ENCODE measurements around the gene AKAP4. TPM values are rescaled to one million over a fixed set of nuclear protein-coding genes. Genes with fewer than 3 reads are reported as not detected.
A peak's percentile ranks its signal among the peaks of the same experiment; 100 is the strongest.

The AKAP4 gene, protein sequence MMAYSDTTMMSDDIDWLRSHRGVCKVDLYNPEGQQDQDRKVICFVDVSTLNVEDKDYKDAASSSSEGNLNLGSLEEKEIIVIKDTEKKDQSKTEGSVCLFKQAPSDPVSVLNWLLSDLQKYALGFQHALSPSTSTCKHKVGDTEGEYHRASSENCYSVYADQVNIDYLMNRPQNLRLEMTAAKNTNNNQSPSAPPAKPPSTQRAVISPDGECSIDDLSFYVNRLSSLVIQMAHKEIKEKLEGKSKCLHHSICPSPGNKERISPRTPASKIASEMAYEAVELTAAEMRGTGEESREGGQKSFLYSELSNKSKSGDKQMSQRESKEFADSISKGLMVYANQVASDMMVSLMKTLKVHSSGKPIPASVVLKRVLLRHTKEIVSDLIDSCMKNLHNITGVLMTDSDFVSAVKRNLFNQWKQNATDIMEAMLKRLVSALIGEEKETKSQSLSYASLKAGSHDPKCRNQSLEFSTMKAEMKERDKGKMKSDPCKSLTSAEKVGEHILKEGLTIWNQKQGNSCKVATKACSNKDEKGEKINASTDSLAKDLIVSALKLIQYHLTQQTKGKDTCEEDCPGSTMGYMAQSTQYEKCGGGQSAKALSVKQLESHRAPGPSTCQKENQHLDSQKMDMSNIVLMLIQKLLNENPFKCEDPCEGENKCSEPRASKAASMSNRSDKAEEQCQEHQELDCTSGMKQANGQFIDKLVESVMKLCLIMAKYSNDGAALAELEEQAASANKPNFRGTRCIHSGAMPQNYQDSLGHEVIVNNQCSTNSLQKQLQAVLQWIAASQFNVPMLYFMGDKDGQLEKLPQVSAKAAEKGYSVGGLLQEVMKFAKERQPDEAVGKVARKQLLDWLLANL
- total RNA-seq (not detected), total RNA-seq (0 reads per million in 2 donors)

- peaks cover 5% of the 10 kb centered on the region for H3K27me3 Mint-ChIP-seq
- DNase-seq (no peak), ATAC-seq (no peak)
- H3K4me3 Mint-ChIP-seq: no peak within 1 kb of the TSS
- H3K27ac Mint-ChIP-seq: no peak within 1 kb of the TSS
- no peaks in the 10 kb centered on the region for H3K9me3 ChIP-seq (ENCODE audit: control insufficient read depth, low read length, poor library complexity, severe bottlenecking)
- H3K36me3 Mint-ChIP-seq (ENCODE audit: low read depth): no peaks in the 10 kb centered on the region
- peaks cover 5% of the 10 kb centered on the region for H3K4me1 Mint-ChIP-seq
Measured at GRCh38 chrX:50200907-50201306, at the start of gene AKAP4. Gene AKAP4, minus strand, starts transcription at chrX:50201007. Its CDS starts 118 bp downstream, at chrX:50200889.

DNA sequence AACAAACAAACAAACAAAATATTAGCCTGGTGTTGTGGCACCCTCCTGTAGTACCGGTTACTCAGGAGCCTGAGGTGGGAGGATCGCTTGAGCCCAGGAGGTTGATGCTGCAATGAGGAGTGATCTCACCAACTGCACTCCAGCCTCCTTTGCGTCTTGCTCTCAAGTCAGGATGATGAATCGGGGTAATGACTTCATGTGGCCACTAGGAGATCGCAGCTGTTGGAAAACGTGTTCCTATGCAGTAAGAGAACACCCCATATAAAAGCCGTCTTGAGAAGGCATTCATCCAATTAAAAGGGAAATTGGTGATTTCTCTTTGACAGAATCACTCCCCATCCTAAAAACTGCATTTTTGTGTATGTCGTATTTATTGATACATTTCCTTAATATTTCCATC, 10.7 kb upstream of the AKAP4 start:
- ATAC-seq: no peak
- no peak for DNase-seq
- Mint-ChIP-seq H3K36me3 (ENCODE audit: low read depth) (no peaks in the 10 kb centered on the region), H3K4me3 (no peak overlapping the region), H3K27ac (no peak overlapping the region), H3K27me3 (no peaks in the 10 kb centered on the region), H3K4me1 (no peaks in the 10 kb centered on the region)
- H3K9me3 ChIP-seq (ENCODE audit: control insufficient read depth, low read length, poor library complexity, severe bottlenecking): no peaks in the 10 kb centered on the region

DNA sequence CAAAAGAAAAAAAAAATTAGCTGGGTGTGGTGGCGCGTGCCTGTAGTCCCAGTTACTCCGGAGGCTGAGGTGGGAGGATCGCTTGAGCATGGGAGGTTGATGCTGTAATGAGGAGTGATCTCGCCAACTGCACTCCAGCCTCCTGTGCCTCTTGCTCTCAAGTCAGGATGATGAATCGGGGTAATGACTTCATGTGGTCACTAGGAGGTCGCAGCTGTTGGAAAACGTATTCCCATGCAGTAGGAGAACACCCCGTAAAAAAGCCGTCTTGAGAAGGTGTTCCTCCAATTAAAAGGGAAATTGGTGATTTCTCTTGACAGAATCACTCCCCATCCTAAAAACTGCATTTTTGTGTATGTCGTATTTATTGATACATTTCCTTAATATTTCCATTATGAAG, 5.9 kb upstream of the AKAP4 start:
- no peaks in the 10 kb centered on the region for H3K36me3 Mint-ChIP-seq (ENCODE audit: low read depth)
- H3K4me3 Mint-ChIP-seq: no peak overlapping the region
- no peaks in the 10 kb centered on the region for H3K27me3 Mint-ChIP-seq
- DNase-seq (no peak), ATAC-seq (no peak)
- no peak overlapping the region for H3K27ac Mint-ChIP-seq
- H3K9me3 ChIP-seq (ENCODE audit: control insufficient read depth, low read length, poor library complexity, severe bottlenecking): no peaks in the 10 kb centered on the region
- H3K4me1 Mint-ChIP-seq: peaks cover 5% of the 10 kb centered on the region

GRCh38 chrX:50204364-50204899, 3.6 kb upstream of the AKAP4 start, which contains the start of gene CCNB3:
Gene CCNB3, plus strand, starts transcription at chrX:50204765. Its CDS starts 80,399 bp downstream, at chrX:50285164.
- Mint-ChIP-seq H3K36me3 (ENCODE audit: low read depth) (no peaks in the 10 kb centered on the region), H3K27ac (peak within 1 kb of the TSS; percentile 69), H3K4me3 (peak within 1 kb of the TSS; percentile 84), H3K4me1 (peaks cover 5% of the 10 kb centered on the region), H3K27me3 (no peaks in the 10 kb centered on the region)
- H3K9me3 ChIP-seq (ENCODE audit: control insufficient read depth, low read length, poor library complexity, severe bottlenecking): no peaks in the 10 kb centered on the region
- peak; percentile 96 for ATAC-seq
- peak; percentile 38 to 50 (median 48) for DNase-seq

GRCh38 chrX:50202539-50202938, 1.7 kb upstream of the AKAP4 start:
- H3K9me3 ChIP-seq (ENCODE audit: control insufficient read depth, low read length, poor library complexity, severe bottlenecking): no peaks in the 10 kb centered on the region
- DNase-seq (no peak), ATAC-seq (no peak)
- Mint-ChIP-seq H3K27ac (no peak overlapping the region), H3K4me3 (no peak overlapping the region), H3K4me1 (peaks cover 5% of the 10 kb centered on the region), H3K27me3 (peaks cover under 1% of the 10 kb centered on the region), H3K36me3 (ENCODE audit: low read depth) (no peaks in the 10 kb centered on the region)

GRCh38 chrX:50198348-50198747, 2.5 kb downstream of the AKAP4 start:
- no peak overlapping the region for H3K27ac Mint-ChIP-seq
- DNase-seq: no peak
- H3K36me3 Mint-ChIP-seq (ENCODE audit: low read depth): no peaks in the 10 kb centered on the region
- no peaks in the 10 kb centered on the region for H3K9me3 ChIP-seq (ENCODE audit: control insufficient read depth, low read length, poor library complexity, severe bottlenecking)
- no peak overlapping the region for H3K4me3 Mint-ChIP-seq
- no peaks in the 10 kb centered on the region for H3K4me1 Mint-ChIP-seq
- peaks cover 12% of the 10 kb centered on the region for H3K27me3 Mint-ChIP-seq
- ATAC-seq: no peak

DNA sequence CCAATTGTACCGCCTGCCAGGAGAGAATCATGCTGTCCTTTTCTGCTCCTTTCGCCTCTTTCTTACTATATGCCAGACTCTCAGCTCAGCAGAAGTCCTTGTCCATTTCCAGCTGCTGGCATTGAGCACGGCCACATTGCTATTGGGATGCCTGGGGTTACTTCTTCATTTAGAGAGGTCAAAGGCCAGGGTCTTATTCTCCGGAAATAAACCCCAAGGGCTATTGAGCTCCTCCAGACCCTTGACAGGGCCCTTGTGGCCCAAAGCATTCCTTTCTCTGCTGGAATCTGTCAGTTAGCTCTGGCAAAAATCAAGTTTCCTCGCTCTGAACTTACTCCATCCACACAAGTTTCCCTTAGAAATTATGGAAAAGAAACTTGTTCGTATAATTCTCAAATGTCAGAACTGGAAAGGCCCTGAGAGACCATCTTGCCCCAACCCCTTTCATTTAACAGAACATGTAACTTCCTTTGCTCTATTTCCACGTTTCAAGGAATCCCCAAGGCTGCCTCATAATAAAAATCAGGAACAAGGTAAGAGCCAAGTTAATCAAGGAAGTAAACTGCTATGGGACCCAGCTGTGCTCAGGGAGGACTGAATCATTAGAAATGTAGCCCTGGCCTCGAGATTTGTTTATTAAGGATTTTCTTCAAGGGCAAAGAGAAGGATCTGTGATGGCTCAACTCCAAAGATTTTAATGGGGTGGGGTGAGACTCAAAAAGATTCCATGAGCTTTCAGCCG, 11.8 kb downstream of the AKAP4 start:
- H3K9me3 ChIP-seq (ENCODE audit: control insufficient read depth, low read length, poor library complexity, severe bottlenecking): no peaks in the 10 kb centered on the region
- no peaks in the 10 kb centered on the region for H3K4me1 Mint-ChIP-seq
- DNase-seq: no peak
- H3K27ac Mint-ChIP-seq: no peak overlapping the region
- H3K36me3 Mint-ChIP-seq (ENCODE audit: low read depth): peaks cover 2% of the 10 kb centered on the region
- no peak overlapping the region for H3K4me3 Mint-ChIP-seq
- peaks cover 10% of the 10 kb centered on the region for H3K27me3 Mint-ChIP-seq
- ATAC-seq: no peak

DNA sequence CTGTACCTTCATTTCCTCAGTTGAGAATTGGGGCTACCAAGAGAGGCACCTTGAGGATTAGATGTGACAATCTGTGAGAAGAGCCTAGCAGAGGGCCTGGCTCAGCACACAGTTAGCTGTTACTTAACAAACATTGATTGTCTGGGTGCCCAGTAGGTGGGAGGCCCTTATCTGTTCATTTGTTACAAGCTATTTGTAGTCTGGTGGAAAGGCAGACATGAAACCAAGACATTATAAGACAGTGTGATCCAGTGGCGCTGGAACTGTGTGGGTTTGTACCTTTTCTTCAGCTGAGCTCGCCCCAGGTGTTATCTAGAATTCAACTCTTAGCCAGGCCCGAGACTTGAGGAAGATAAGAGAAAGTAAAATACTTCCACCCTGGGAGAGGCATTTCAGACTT, 16.9 kb downstream of the AKAP4 start:
- no peak overlapping the region for H3K27ac Mint-ChIP-seq
- ATAC-seq (no peak), DNase-seq (no peak)
- no peaks in the 10 kb centered on the region for H3K27me3 Mint-ChIP-seq
- H3K4me3 Mint-ChIP-seq: no peak overlapping the region
- no peaks in the 10 kb centered on the region for H3K36me3 Mint-ChIP-seq (ENCODE audit: low read depth)
- no peaks in the 10 kb centered on the region for H3K9me3 ChIP-seq (ENCODE audit: control insufficient read depth, low read length, poor library complexity, severe bottlenecking)
- H3K4me1 Mint-ChIP-seq: no peaks in the 10 kb centered on the region

DNA sequence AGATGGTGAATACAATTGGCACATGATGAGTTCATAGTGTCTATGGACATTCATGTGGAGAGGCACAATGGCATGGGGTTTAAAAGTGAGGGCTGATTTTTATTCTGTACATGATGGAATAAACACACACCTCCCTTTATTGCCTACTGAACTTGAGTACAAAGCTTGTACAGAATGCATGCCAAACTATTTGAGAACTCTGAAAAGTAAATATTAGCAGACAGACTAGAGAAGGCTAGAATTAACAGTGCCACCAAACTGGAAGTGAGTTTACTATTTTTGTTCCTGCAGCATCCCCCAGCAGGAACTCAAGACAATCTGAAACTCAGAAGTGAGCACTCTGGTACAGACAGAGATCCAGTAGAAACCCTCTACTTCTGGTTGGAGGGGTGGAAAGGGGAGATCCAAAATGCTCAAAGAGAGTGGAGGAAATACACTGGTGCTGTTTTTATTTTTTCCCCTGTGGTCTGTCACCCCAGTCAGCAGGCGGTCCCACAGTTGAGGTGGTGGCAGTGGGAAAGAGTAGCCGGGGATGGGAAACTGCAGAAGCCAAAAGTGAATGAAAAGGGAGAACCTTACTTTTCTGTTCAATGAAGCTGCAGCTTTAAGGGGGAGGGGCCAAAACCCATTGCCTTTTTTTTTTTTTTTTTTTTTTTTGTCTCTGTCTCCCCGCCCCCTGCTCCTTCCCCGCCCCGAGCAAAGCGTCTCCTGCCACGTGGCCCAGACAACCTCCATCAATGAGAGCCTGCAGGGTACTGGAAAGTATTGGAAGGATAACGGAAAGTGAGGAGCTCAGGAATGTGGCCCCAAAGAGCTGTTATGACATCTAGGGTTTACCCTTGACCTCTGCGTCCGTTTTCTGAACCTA, 20.5 kb downstream of the AKAP4 start:
- ATAC-seq (no peak), DNase-seq (no peak)
- Mint-ChIP-seq H3K36me3 (ENCODE audit: low read depth) (no peaks in the 10 kb centered on the region), H3K4me3 (no peak overlapping the region), H3K4me1 (no peaks in the 10 kb centered on the region), H3K27me3 (peaks cover 7% of the 10 kb centered on the region), H3K27ac (no peak overlapping the region)
- no peaks in the 10 kb centered on the region for H3K9me3 ChIP-seq (ENCODE audit: control insufficient read depth, low read length, poor library complexity, severe bottlenecking)

GRCh38 chrX:50169717-50170116, 31.1 kb downstream of the AKAP4 start:
- Mint-ChIP-seq H3K36me3 (ENCODE audit: low read depth) (no peaks in the 10 kb centered on the region), H3K27ac (no peak overlapping the region), H3K4me1 (no peaks in the 10 kb centered on the region), H3K4me3 (no peak overlapping the region), H3K27me3 (no peaks in the 10 kb centered on the region)
- no peaks in the 10 kb centered on the region for H3K9me3 ChIP-seq (ENCODE audit: control insufficient read depth, low read length, poor library complexity, severe bottlenecking)
- no peak for ATAC-seq
- DNase-seq: no peak

DNA sequence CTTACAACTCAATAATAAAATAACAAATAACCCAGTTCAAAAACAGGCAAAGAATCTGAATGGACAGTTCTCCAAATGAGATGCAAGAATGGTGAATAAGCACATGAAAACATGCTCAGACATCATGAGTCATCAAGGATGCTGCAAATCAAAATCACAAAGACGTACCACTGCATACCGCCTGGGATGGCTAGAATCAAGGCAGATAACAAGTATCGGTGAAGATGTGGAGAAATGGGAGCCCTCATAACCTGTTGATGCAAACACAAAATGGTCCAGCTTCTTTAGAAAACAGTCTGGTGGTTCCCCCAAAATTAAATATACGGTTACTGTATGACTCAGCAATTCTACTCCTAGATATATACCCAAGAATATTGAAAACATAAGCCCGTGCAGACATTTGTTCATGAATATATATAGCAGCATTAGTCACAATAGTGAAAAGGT, 32.5 kb downstream of the AKAP4 start:
- Mint-ChIP-seq H3K4me1 (no peaks in the 10 kb centered on the region), H3K27me3 (no peaks in the 10 kb centered on the region), H3K4me3 (no peak overlapping the region), H3K36me3 (ENCODE audit: low read depth) (no peaks in the 10 kb centered on the region), H3K27ac (no peak overlapping the region)
- no peak for ATAC-seq
- no peak for DNase-seq
- no peaks in the 10 kb centered on the region for H3K9me3 ChIP-seq (ENCODE audit: control insufficient read depth, low read length, poor library complexity, severe bottlenecking)

- Mint-ChIP-seq H3K36me3 (ENCODE audit: low read depth) (no peaks in the 10 kb centered on the region), H3K4me1 (no peaks in the 10 kb centered on the region), H3K27ac (no peak overlapping the region), H3K27me3 (no peaks in the 10 kb centered on the region), H3K4me3 (no peak overlapping the region)
- DNase-seq (no peak), ATAC-seq (no peak)
- no peaks in the 10 kb centered on the region for H3K9me3 ChIP-seq (ENCODE audit: control insufficient read depth, low read length, poor library complexity, severe bottlenecking)
Measured at GRCh38 chrX:50167366-50167765, 33.4 kb downstream of the AKAP4 start.

Measured in T-helper 17 cell (primary cell).